H9 (cell line): ENCODE data around the gene NUP98. TPM values are rescaled to one million over a fixed set of nuclear protein-coding genes. Genes with fewer than 3 reads are reported as not detected.

ENCODE experiments used
- DNase-seq: peaks from one replicate; pipeline ENCODE4 v3.0.0-alpha.2; 2017
- H2AFZ ChIP-seq: one replicate; pipeline ENCODE4 v1.6.1; 2013; ENCODE audit warnings: mild to moderate bottlenecking, low read length, control low read depth, moderate library complexity
- H2AK5ac ChIP-seq: 2 replicates; pipeline ENCODE4 v1.6.1; 2013; ENCODE audit warnings: low read length, control low read depth, mixed read lengths; ENCODE audit not compliant: insufficient read length
- H2BK120ac ChIP-seq: one replicate; pipeline ENCODE4 v1.6.1; 2013; ENCODE audit warnings: low read depth, mild to moderate bottlenecking, low read length, control low read depth, inconsistent platforms; ENCODE audit not compliant: poor library complexity, severe bottlenecking
- H2BK12ac ChIP-seq: 2 replicates; pipeline ENCODE4 v1.6.1; 2013; ENCODE audit warnings: low read length, control low read depth, mixed read lengths, low read depth; ENCODE audit not compliant: insufficient read length
- H2BK15ac ChIP-seq: 2 replicates; pipeline ENCODE4 v1.6.1; 2013; ENCODE audit warnings: low read depth, low read length, control low read depth
- H2BK20ac ChIP-seq: one replicate; pipeline ENCODE4 v1.6.1; 2013; ENCODE audit warnings: low read depth, mild to moderate bottlenecking, low read length, control low read depth, inconsistent platforms; ENCODE audit not compliant: poor library complexity, severe bottlenecking
- H2BK5ac ChIP-seq: 2 replicates; pipeline ENCODE4 v1.6.1; 2013; ENCODE audit warnings: low read length, control low read depth, mixed read lengths; ENCODE audit not compliant: insufficient read length
- H3K14ac ChIP-seq: 2 replicates; pipeline ENCODE4 v1.6.1; 2013; ENCODE audit warnings: low read length, control low read depth; ENCODE audit not compliant: insufficient read depth
- H3K18ac ChIP-seq: 2 replicates; pipeline ENCODE4 v1.6.1; 2013; ENCODE audit warnings: low read depth, mild to moderate bottlenecking, mixed read lengths, low read length, control low read depth; ENCODE audit not compliant: insufficient read length
- H3K23ac ChIP-seq: 2 replicates; pipeline ENCODE4 v1.6.1; 2013; ENCODE audit warnings: low read length, control low read depth, mixed read lengths, low read depth; ENCODE audit not compliant: insufficient read length
- H3K23me2 ChIP-seq: 2 replicates; pipeline ENCODE4 v1.6.1; 2013; ENCODE audit warnings: low read depth, mild to moderate bottlenecking, mixed read lengths, low read length, control low read depth; ENCODE audit not compliant: insufficient read length, poor library complexity, severe bottlenecking
- H3K27ac ChIP-seq: 2 replicates; pipeline ENCODE4 v1.5.1; 2013; ENCODE audit warnings: low read length, control low read depth, mixed read lengths, low read depth; ENCODE audit not compliant: insufficient read length
- H3K27me3 ChIP-seq: 2 replicates; pipeline ENCODE4 v1.6.1; 2013; ENCODE audit warnings: low read length, control low read depth, inconsistent platforms; ENCODE audit not compliant: insufficient read depth
- H3K4ac ChIP-seq: 2 replicates; pipeline ENCODE4 v1.6.1; 2013; ENCODE audit warnings: low read depth, mild to moderate bottlenecking, control low read depth, inconsistent platforms, low read length, moderate library complexity
- H3K4me1 ChIP-seq: 2 replicates; pipeline ENCODE4 v1.6.1; 2013; ENCODE audit warnings: low read length, control low read depth, inconsistent platforms; ENCODE audit not compliant: insufficient read depth
- H3K4me2 ChIP-seq: 2 replicates; pipeline ENCODE4 v1.6.1; 2013; ENCODE audit warnings: low read length, control low read depth, mixed read lengths; ENCODE audit not compliant: insufficient read length, insufficient read depth
- H3K56ac ChIP-seq: 2 replicates; pipeline ENCODE4 v1.6.1; 2013; ENCODE audit warnings: low read depth, mild to moderate bottlenecking, mixed read lengths, low read length, control low read depth; ENCODE audit not compliant: insufficient read length
- H3K79me1 ChIP-seq: 2 replicates; pipeline ENCODE4 v1.6.1; 2013; ENCODE audit warnings: low read depth, mild to moderate bottlenecking, moderate library complexity, low read length, control low read depth, inconsistent platforms; ENCODE audit not compliant: insufficient read depth, poor library complexity, severe bottlenecking
- H3K79me2 ChIP-seq: 2 replicates; pipeline ENCODE4 v1.6.1; 2013; ENCODE audit warnings: low read length, control low read depth, inconsistent platforms; ENCODE audit not compliant: insufficient read depth
- H3K9ac ChIP-seq: 2 replicates; pipeline ENCODE4 v1.6.1; 2013; ENCODE audit warnings: low read length, control low read depth, mixed read lengths; ENCODE audit not compliant: insufficient read length; ENCODE audit errors: extremely low read depth
- H3K9me3 ChIP-seq: one replicate; pipeline ENCODE4 v1.6.1; 2013; ENCODE audit warnings: low read depth, low read length, inconsistent platforms; ENCODE audit not compliant: control insufficient read depth
- H3T11ph ChIP-seq: one replicate; pipeline ENCODE4 v1.6.1; 2013; ENCODE audit warnings: mild to moderate bottlenecking, low read length, control low read depth, inconsistent platforms
- H4K20me1 ChIP-seq: one replicate; pipeline ENCODE4 v1.6.1; 2013; ENCODE audit not compliant: control insufficient read depth, insufficient read length, insufficient read depth
- H4K5ac ChIP-seq: 2 replicates; pipeline ENCODE4 v1.6.1; 2013; ENCODE audit warnings: low read depth, mild to moderate bottlenecking, mixed read lengths, low read length, control low read depth; ENCODE audit not compliant: insufficient read length
- H4K8ac ChIP-seq: replicated peaks from 2 replicates; pipeline ENCODE4 v1.6.1; 2013; ENCODE audit warnings: low read length, control low read depth, mixed read lengths, low read depth; ENCODE audit not compliant: insufficient read length
- H4K91ac ChIP-seq: 2 replicates; pipeline ENCODE4 v1.6.1; 2013; ENCODE audit warnings: low read depth, mild to moderate bottlenecking, moderate library complexity, mixed read lengths, low read length, control low read depth; ENCODE audit not compliant: insufficient read length
- H3K27ac Mint-ChIP-seq, 3 experiments: 2 replicates in 2 of 3; 3 replicates in 1 of 3; pipeline ENCODE4 v1.8.0; 2020 to 2021; ENCODE audit warnings: mixed read lengths in 3 of 3, mild to moderate bottlenecking in 1 of 3, moderate library complexity in 1 of 3
- H3K27me3 Mint-ChIP-seq: 2 replicates; pipeline ENCODE4 v1.8.0; 2021; ENCODE audit warnings: low read depth, mild to moderate bottlenecking, moderate library complexity, mixed read lengths
- H3K36me3 Mint-ChIP-seq, 3 experiments: 2 replicates in 2 of 3; 3 replicates in 1 of 3; pipeline ENCODE4 v1.8.0; 2020 to 2021; ENCODE audit warnings: low read depth in 3 of 3, mixed read lengths in 3 of 3; ENCODE audit not compliant: insufficient read depth in 1 of 3
- H3K4me1 Mint-ChIP-seq, 2 experiments: 2 replicates each; pipeline ENCODE4 v1.8.0; 2020; ENCODE audit warnings: mixed read lengths in 2 of 2
- H3K4me3 Mint-ChIP-seq, 2 experiments: 2 replicates in 1 of 2; 3 replicates in 1 of 2; pipeline ENCODE4 v1.8.0; 2020 to 2021; ENCODE audit warnings: mild to moderate bottlenecking in 2 of 2, mixed read lengths in 2 of 2, moderate library complexity in 1 of 2
- H3K9me3 Mint-ChIP-seq, 2 experiments: 2 replicates in 1 of 2; 3 replicates in 1 of 2; pipeline ENCODE4 v1.8.0; 2020; ENCODE audit warnings: mild to moderate bottlenecking in 2 of 2, mixed read lengths in 2 of 2, moderate library complexity in 1 of 2
- CTCF ChIP-seq: fragments of 200-600 bp; sonication (generic); conservative IDR thresholded peaks from 3 replicates; pipeline ENCODE4 v1.8.0; 2021; ENCODE audit warnings: antibody characterized with exemption, mild to moderate bottlenecking
- WGBS: extraction: QIAGEN DNeasy Blood & Tissue Kit; methylation state at CpG from one replicate; pipeline ENCODE4 v1.1.7; 2013; ENCODE audit warnings: missing lambda C conversion rate, low lambda C conversion rate, mixed read lengths; ENCODE audit not compliant: insufficient read length; ENCODE audit errors: extremely low coverage; 5-methylcytosine and 5-hydroxymethylcytosine counted together
- total RNA-seq: library from RNA; stranded (reverse); gene quantifications from 2 replicates; pipeline ENCODE4 v1.2.1, GENCODE V29; 2021

Gene NUP98
- total RNA-seq, 1 experiment from 2014 or later = 105 TPM

DNA sequence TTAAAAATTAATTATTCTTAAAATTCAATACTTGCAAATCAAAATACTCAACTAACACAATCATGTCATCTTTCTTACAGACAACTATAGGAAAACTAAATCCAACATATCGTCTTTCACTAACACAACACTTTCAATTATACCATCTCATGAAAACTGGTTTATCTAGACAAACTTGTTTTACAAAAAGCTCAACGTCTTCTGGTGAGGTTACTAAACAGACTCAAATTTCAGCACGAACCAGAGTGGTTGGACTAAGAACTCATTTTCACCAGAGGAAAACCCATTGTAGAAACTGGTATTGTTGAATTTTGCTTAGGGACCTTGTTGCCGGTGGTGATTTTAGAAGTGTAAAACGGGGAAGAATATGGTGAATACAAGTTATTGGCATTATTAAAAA lies 52.2 kb downstream of the NUP98 start:
- Histone ChIP-seq H3K4me2 (no peak overlapping the region), H2BK12ac (no peak overlapping the region), H3K79me1 (no peaks in the 10 kb centered on the region), H2BK15ac (no peak overlapping the region), H2BK20ac (no peak overlapping the region), H3K23me2 (no peaks in the 10 kb centered on the region), H3K27ac (no peak overlapping the region), H3K79me2 (no peaks in the 10 kb centered on the region), H4K91ac (no peak overlapping the region), H3K9me3 (no peaks in the 10 kb centered on the region), H2BK120ac (no peak overlapping the region), H3K56ac (no peak overlapping the region), H3K4ac (no peak overlapping the region), H3K9ac (no peak overlapping the region), H3K4me1 (no peaks in the 10 kb centered on the region), H3K14ac (no peak overlapping the region), H2AK5ac (no peak overlapping the region), H3K27me3 (no peaks in the 10 kb centered on the region), H4K5ac (no peak overlapping the region), H4K8ac (no peak overlapping the region), H4K20me1 (no peaks in the 10 kb centered on the region), H2AFZ (no peak overlapping the region), H2BK5ac (no peak overlapping the region), H3K18ac (no peak overlapping the region), H3T11ph (no peak overlapping the region), H3K23ac (no peak overlapping the region)
- 100% methylated on average over 2 of the region's 5 CpGs for WGBS
- no peaks in the 10 kb centered on the region for H3K4me1 Mint-ChIP-seq
- no peak overlapping the region for H3K4me3 Mint-ChIP-seq
- peak overlapping the region in 1 of 3 experiments; percentile 50; a peak in 1 of 7 replicates for H3K27ac Mint-ChIP-seq
- no peaks in the 10 kb centered on the region for H3K27me3 Mint-ChIP-seq
- TF ChIP-seq CTCF = no peak
- H3K36me3 Mint-ChIP-seq = peaks cover 24 to 77% (median 59%) of the 10 kb centered on the region in 3 experiments
- H3K9me3 Mint-ChIP-seq = no peaks in the 10 kb centered on the region
- DNase-seq = no peak
